ACHN (cell line): ENCODE results near the gene CHRDL2.
"Not testable (repeated sequence)": the region's sequence is repeated elsewhere in the genome, so short reads cannot be mapped to it uniquely, and the experiment has no call there.

Source experiments
- DNase-seq: peaks from one replicate; pipeline ENCODE4 v3.0.0-alpha.2; 2015
- in situ Hi-C: cut with HindIII; loops from 2 replicates; pipeline ENCODE4 v1.10.0; 2017; ENCODE audit warnings: low sequenced_read_pairs, low pct_ligation_motif_present, low pct_unique_long_range_greater_than_20kb

Gene CHRDL2

GRCh38 chr11:74731301-74732094 is at the start of gene CHRDL2:
CHRDL2 (minus strand) TSS chr11:74731426; CDS start chr11:74730888, 538 bp downstream.
- in situ Hi-C loops, result no loop called here
- DNase-seq, result no peak

- no peak for DNase-seq
- in situ Hi-C loops, result no loop called here
Measured at GRCh38 chr11:74780248-74781005, 49.2 kb upstream of the CHRDL2 start.

GRCh38 chr11:74778581-74778980 is 47.4 kb upstream of the CHRDL2 start:
- in situ Hi-C loops, result no loop called here
- no peak for DNase-seq

- no peak for DNase-seq
- in situ Hi-C loops, result no loop called here
Measured at GRCh38 chr11:74777877-74778276, 46.7 kb upstream of the CHRDL2 start.

- DNase-seq, result no peak
- in situ Hi-C loops, result no loop called here
Measured at GRCh38 chr11:74777038-74777437, 45.8 kb upstream of the CHRDL2 start.

GRCh38 chr11:74776546-74776945 is 45.3 kb upstream of the CHRDL2 start:
- in situ Hi-C loops, result no loop called here
- DNase-seq, result no peak

- DNase-seq, result no peak
- in situ Hi-C loops, result no loop called here
Measured at GRCh38 chr11:74775762-74776161, 44.5 kb upstream of the CHRDL2 start.

GRCh38 chr11:74773476-74773875 is 42.2 kb upstream of the CHRDL2 start:
- no peak for DNase-seq

GRCh38 chr11:74771139-74771538 is 39.9 kb upstream of the CHRDL2 start:
- no peak for DNase-seq
- in situ Hi-C loops, result no loop called here

More at GRCh38 chr11:74773476-74773875, 42.2 kb upstream of the CHRDL2 start:
- in situ Hi-C loops, result no loop called here

- no peak for DNase-seq
- in situ Hi-C loops, result no loop called here
Measured at GRCh38 chr11:74770456-74770855, 39.2 kb upstream of the CHRDL2 start.

- in situ Hi-C loops, result no loop called here
- DNase-seq, result no peak
Measured at GRCh38 chr11:74769055-74769707, 38.0 kb upstream of the CHRDL2 start.

GRCh38 chr11:74768172-74768651 is 37.0 kb upstream of the CHRDL2 start:
- in situ Hi-C loops, DNase-seq: not testable (repeated sequence)

GRCh38 chr11:74766905-74767304 is 35.7 kb upstream of the CHRDL2 start:
- DNase-seq, result no peak
- in situ Hi-C loops, result no loop called here

- in situ Hi-C loops, result no loop called here
- DNase-seq, result no peak
Measured at GRCh38 chr11:74756571-74756970, 25.3 kb upstream of the CHRDL2 start.

- in situ Hi-C loops, result no loop called here
- DNase-seq, result no peak
Measured at GRCh38 chr11:74755395-74755995, 24.3 kb upstream of the CHRDL2 start.

GRCh38 chr11:74754507-74755252 is 23.5 kb upstream of the CHRDL2 start:
- in situ Hi-C loops, result no loop called here
- peak; percentile 42 for DNase-seq

GRCh38 chr11:74751303-74751702 is 20.1 kb upstream of the CHRDL2 start:
- in situ Hi-C loops, result no loop called here
- no peak for DNase-seq

- DNase-seq, in situ Hi-C loops: not testable (repeated sequence)
Measured at GRCh38 chr11:74750598-74750997, 19.4 kb upstream of the CHRDL2 start.
